ENCODE measurements around the gene TMX4. TPM values are rescaled to one million over a fixed set of nuclear protein-coding genes. Genes with fewer than 3 reads are reported as not detected.

TMX4 gene
- total RNA-seq, 1 experiment from 2014 or later: 12.0 TPM

DNA sequence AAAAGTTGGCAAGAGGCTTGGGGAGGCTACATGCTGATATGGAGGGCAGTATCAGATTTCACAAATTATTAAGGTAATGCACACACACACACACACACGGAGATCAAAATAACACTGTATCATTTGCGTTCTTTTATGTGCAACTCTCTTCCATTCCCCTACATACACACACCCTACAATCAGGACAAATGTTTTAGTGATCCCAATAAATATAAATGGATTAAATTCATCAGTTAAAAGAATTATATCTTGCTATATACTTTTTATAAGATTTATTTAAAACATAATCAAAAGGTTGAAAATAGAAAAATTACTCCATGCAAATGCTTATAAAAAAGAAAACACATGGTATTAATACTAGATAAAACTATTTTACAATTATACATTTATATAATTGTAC is 25.9 kb downstream of the TMX4 start:
- Histone ChIP-seq H3K4me3 (replicated peaks in 1 of 2; ENCODE audit: low read depth in 1 of 2, low read length in 2 of 2) (no peak overlapping the region), H3K9ac (ENCODE audit: low read length) (no peak overlapping the region), H3K4me1 (ENCODE audit: control insufficient read depth in 1 of 2, insufficient read depth in 2 of 2, low read length in 2 of 2) (no peaks in the 10 kb centered on the region), H2AFZ (ENCODE audit: low read depth, low read length, poor library complexity, severe bottlenecking) (no peak overlapping the region), H3K79me2 (ENCODE audit: insufficient read depth, low read length) (no peaks in the 10 kb centered on the region), H3K36me3 (ENCODE audit: control insufficient read depth in 1 of 2, insufficient read depth in 2 of 2, low read length in 2 of 2) (no peaks in the 10 kb centered on the region), H3K4me2 (ENCODE audit: low read length) (no peak overlapping the region), H3K27ac (ENCODE audit: low read depth, low read length) (no peak overlapping the region), H4K20me1 (ENCODE audit: insufficient read depth) (no peaks in the 10 kb centered on the region), H3K9me2 (ENCODE audit: insufficient read depth) (no peaks in the 10 kb centered on the region), H3K9me3 (ENCODE audit: control insufficient read depth in 1 of 2, insufficient read depth in 1 of 2, low read depth in 1 of 2, low read length in 2 of 2) (0 out of 4 replicates have a peak, but pooled peaks cover 0 to 6% of the 10 kb centered on the region in 2 experiments), H3K27me3 (ENCODE audit: insufficient read depth, low read length) (no peaks in the 10 kb centered on the region)
- TF ChIP-seq FOSL1 (IDR thresholded peaks at IDR 0.05; ENCODE audit: low read depth) (no peak), ZNF274 (IDR thresholded peaks at IDR 0.05; ENCODE audit: low read depth, low read length) (no peak), ELF1 (IDR thresholded peaks at IDR 0.05; ENCODE audit: borderline replicate concordance, low read depth) (no peak), EZH2phosphoT487 (IDR thresholded peaks at IDR 0.05; ENCODE audit: borderline replicate concordance) (no peak), ZFX (IDR thresholded peaks at IDR 0.05) (no peak), TCF7L2 (IDR thresholded peaks at IDR 0.05; ENCODE audit: borderline replicate concordance, extremely low read depth, insufficient read depth, insufficient read length) (no peak), CEBPB (IDR thresholded peaks at IDR 0.05; ENCODE audit: low read depth) (no peak), RAD21 (IDR thresholded peaks at IDR 0.05; ENCODE audit: low read depth) (no peak), JUND (IDR thresholded peaks at IDR 0.05) (no peak), YY1 (IDR thresholded peaks at IDR 0.05; ENCODE audit: extremely low read depth, insufficient replicate concordance, low read depth, low read length) (no peak), POLR2AphosphoS5 (IDR thresholded peaks at IDR 0.05; ENCODE audit: low read depth, low read length) (no peak)
- TF ChIP-seq, protein P1, sequence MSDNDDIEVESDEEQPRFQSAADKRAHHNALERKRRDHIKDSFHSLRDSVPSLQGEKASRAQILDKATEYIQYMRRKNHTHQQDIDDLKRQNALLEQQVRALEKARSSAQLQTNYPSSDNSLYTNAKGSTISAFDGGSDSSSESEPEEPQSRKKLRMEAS (IDR thresholded peaks at IDR 0.05): no peak
- TF ChIP-seq, protein P2, sequence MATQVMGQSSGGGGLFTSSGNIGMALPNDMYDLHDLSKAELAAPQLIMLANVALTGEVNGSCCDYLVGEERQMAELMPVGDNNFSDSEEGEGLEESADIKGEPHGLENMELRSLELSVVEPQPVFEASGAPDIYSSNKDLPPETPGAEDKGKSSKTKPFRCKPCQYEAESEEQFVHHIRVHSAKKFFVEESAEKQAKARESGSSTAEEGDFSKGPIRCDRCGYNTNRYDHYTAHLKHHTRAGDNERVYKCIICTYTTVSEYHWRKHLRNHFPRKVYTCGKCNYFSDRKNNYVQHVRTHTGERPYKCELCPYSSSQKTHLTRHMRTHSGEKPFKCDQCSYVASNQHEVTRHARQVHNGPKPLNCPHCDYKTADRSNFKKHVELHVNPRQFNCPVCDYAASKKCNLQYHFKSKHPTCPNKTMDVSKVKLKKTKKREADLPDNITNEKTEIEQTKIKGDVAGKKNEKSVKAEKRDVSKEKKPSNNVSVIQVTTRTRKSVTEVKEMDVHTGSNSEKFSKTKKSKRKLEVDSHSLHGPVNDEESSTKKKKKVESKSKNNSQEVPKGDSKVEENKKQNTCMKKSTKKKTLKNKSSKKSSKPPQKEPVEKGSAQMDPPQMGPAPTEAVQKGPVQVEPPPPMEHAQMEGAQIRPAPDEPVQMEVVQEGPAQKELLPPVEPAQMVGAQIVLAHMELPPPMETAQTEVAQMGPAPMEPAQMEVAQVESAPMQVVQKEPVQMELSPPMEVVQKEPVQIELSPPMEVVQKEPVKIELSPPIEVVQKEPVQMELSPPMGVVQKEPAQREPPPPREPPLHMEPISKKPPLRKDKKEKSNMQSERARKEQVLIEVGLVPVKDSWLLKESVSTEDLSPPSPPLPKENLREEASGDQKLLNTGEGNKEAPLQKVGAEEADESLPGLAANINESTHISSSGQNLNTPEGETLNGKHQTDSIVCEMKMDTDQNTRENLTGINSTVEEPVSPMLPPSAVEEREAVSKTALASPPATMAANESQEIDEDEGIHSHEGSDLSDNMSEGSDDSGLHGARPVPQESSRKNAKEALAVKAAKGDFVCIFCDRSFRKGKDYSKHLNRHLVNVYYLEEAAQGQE (IDR thresholded peaks at IDR 0.05; ENCODE audit: low read depth): no peak
- TF ChIP-seq, protein P3, sequence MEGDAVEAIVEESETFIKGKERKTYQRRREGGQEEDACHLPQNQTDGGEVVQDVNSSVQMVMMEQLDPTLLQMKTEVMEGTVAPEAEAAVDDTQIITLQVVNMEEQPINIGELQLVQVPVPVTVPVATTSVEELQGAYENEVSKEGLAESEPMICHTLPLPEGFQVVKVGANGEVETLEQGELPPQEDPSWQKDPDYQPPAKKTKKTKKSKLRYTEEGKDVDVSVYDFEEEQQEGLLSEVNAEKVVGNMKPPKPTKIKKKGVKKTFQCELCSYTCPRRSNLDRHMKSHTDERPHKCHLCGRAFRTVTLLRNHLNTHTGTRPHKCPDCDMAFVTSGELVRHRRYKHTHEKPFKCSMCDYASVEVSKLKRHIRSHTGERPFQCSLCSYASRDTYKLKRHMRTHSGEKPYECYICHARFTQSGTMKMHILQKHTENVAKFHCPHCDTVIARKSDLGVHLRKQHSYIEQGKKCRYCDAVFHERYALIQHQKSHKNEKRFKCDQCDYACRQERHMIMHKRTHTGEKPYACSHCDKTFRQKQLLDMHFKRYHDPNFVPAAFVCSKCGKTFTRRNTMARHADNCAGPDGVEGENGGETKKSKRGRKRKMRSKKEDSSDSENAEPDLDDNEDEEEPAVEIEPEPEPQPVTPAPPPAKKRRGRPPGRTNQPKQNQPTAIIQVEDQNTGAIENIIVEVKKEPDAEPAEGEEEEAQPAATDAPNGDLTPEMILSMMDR (IDR thresholded peaks at IDR 0.05 in 2 of 3, conservative IDR thresholded peaks at IDR 0.05 in 1 of 3; ENCODE audit: borderline replicate concordance in 1 of 3, insufficient read depth in 1 of 3, low read depth in 2 of 3, low read length in 2 of 3): no peak
- TF ChIP-seq, protein P4, sequence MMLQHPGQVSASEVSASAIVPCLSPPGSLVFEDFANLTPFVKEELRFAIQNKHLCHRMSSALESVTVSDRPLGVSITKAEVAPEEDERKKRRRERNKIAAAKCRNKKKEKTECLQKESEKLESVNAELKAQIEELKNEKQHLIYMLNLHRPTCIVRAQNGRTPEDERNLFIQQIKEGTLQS (IDR thresholded peaks at IDR 0.05): no peak
- DNase-seq (ENCODE audit: low read depth, low spot score) (no peak), ATAC-seq (no peak)
- intact Hi-C loops (cut with micrococcal nuclease): no loop called here
- no TSS peak for BruUV-seq (replicated peaks)
- POLR2A ChIA-PET: no interaction called here
- RAD21 ChIA-PET (ENCODE audit: low non-redundant PET in 1 of 2, low total read pairs in 2 of 2, uncharacterized antibody in 2 of 2, unreplicated experiment in 2 of 2): no interaction called here
- CTCF ChIA-PET: no interaction called here

Measured in HCT116 (cell line).